Osteoblast (primary cell): Measurements from ENCODE around the gene SYNJ2. TPM values are rescaled to one million over a fixed set of nuclear protein-coding genes. Genes with fewer than 3 reads are reported as not detected.

ENCODE experiments used
- DNase-seq: peaks from one replicate; pipeline ENCODE4 v3.0.0; 2011; ENCODE audit warnings: low spot score, mixed read lengths; ENCODE audit not compliant: insufficient read length; ENCODE audit errors: missing footprints
- H2AFZ ChIP-seq: 2 replicates; pipeline ENCODE4 v1.6.0; 2011; ENCODE audit warnings: mild to moderate bottlenecking, low read length
- H3K27ac ChIP-seq: 2 replicates; pipeline ENCODE4 v1.5.1; 2011; ENCODE audit warnings: mild to moderate bottlenecking, low read depth, low read length, moderate library complexity
- H3K27me3 ChIP-seq: 2 replicates; pipeline ENCODE4 v1.6.0; 2012; ENCODE audit warnings: mild to moderate bottlenecking, control low read depth, inconsistent platforms, low read length, moderate library complexity; ENCODE audit not compliant: insufficient read depth
- H3K36me3 ChIP-seq: 2 replicates; pipeline ENCODE4 v1.5.1; 2011; ENCODE audit warnings: mild to moderate bottlenecking, low read length, control low read depth, moderate library complexity; ENCODE audit not compliant: insufficient read depth
- H3K4me1 ChIP-seq: 2 replicates; pipeline ENCODE4 v1.5.1; 2011; ENCODE audit warnings: mild to moderate bottlenecking, low read length, control low read depth, moderate library complexity; ENCODE audit not compliant: insufficient read depth
- H3K4me2 ChIP-seq: 2 replicates; pipeline ENCODE4 v1.6.0; 2011; ENCODE audit warnings: mild to moderate bottlenecking, low read length; ENCODE audit not compliant: insufficient read depth
- H3K4me3 ChIP-seq: fragments of 200-600 bp; sonication (generic); 3 replicates; pipeline ENCODE4 v1.5.1; 2012; ENCODE audit warnings: mild to moderate bottlenecking, low read length, inconsistent platforms; ENCODE audit not compliant: insufficient read depth
- H3K79me2 ChIP-seq: 2 replicates; pipeline ENCODE4 v1.6.0; 2012; ENCODE audit warnings: mild to moderate bottlenecking, low read length, control low read depth, inconsistent platforms; ENCODE audit not compliant: insufficient read depth
- H3K9me3 ChIP-seq: 2 replicates; pipeline ENCODE4 v1.5.1; 2011; ENCODE audit warnings: low read depth, low read length, control low read depth
- H4K20me1 ChIP-seq: 2 replicates; pipeline ENCODE4 v1.6.0; 2012; ENCODE audit warnings: mild to moderate bottlenecking, low read length, control low read depth; ENCODE audit not compliant: insufficient read depth
- total RNA-seq: library from RNA; depleted of rRNA; stranded (reverse); fragments of >200 nt; gene quantifications from 2 replicates; pipeline ENCODE4 v1.2.3, GENCODE V29; 2012
- TF ChIP-seq, protein P1 (sequence below): IDR thresholded peaks from 2 replicates; pipeline ENCODE4 v1.5.1; 2011; ENCODE audit warnings: mild to moderate bottlenecking, low read depth, low read length, moderate library complexity; ENCODE audit errors: extremely low read depth

SYNJ2 gene
- total RNA-seq, 1 donor: 94.8 TPM

DNA sequence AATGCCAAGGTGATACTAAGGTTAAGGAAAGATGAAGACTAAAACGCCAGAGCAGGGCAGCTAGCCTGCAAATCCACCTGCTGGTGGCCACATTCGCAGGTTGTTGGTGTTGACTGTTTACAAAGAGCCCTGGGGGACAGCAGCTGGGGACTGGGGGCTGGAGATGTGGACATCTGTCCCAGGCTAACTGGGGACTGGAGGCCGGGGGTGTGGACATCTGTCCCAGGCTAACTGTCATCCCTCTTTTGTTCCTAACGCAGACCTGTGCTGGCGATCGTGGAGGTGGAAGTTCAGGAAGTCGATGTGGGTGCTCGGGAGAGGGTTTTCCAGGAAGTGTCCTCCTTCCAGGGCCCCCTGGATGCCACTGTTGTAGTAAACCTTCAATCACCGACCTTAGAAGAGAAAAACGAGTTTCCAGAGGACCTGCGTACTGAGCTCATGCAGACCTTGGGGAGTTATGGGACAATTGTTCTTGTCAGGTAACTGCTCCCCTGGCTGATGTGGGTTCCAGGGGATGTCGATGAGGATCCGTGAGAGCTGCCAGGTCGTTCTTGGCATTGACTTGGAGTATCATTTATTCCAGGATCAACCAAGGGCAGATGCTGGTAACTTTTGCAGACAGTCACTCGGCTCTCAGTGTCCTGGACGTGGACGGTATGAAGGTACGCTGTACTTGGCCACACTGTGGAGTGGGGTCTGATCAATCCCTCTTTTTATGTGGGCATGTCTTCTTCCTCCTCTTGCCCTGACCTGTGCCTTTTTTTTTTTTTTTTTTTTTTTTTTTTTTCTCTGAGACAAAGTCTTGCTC is 99.4 kb downstream of the SYNJ2 start:
- Histone ChIP-seq H3K4me1 (peaks cover 13% of the 10 kb centered on the region), H3K27ac (no peak overlapping the region), H2AFZ (no peak overlapping the region), H4K20me1 (no peaks in the 10 kb centered on the region), H3K36me3 (peaks cover 87% of the 10 kb centered on the region), H3K4me3 (no peak overlapping the region), H3K9me3 (no peaks in the 10 kb centered on the region), H3K4me2 (no peak overlapping the region), H3K79me2 (peaks cover 7% of the 10 kb centered on the region), H3K27me3 (no peaks in the 10 kb centered on the region)
- TF ChIP-seq, protein P1, sequence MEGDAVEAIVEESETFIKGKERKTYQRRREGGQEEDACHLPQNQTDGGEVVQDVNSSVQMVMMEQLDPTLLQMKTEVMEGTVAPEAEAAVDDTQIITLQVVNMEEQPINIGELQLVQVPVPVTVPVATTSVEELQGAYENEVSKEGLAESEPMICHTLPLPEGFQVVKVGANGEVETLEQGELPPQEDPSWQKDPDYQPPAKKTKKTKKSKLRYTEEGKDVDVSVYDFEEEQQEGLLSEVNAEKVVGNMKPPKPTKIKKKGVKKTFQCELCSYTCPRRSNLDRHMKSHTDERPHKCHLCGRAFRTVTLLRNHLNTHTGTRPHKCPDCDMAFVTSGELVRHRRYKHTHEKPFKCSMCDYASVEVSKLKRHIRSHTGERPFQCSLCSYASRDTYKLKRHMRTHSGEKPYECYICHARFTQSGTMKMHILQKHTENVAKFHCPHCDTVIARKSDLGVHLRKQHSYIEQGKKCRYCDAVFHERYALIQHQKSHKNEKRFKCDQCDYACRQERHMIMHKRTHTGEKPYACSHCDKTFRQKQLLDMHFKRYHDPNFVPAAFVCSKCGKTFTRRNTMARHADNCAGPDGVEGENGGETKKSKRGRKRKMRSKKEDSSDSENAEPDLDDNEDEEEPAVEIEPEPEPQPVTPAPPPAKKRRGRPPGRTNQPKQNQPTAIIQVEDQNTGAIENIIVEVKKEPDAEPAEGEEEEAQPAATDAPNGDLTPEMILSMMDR: no peak
- DNase-seq: peak; percentile 23

DNA sequence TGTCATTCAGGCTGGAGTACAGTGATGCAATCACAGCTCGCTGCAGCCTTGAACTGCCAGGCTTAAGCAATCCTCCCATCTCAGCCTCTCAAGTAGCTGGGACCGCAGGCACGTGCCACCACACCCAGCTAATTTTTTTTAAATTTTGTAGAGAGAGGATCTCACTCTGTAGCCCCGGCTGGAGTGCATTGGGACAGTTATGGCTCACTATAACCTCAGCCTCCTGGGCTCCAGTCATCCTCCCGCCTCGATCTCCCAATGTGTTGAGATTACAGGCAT is 99.9 kb downstream of the SYNJ2 start:
- DNase-seq: no peak
- TF ChIP-seq, protein P1: no peak
- H3K4me2 ChIP-seq: no peak overlapping the region
- H3K4me3 ChIP-seq: no peak overlapping the region
- peaks cover 87% of the 10 kb centered on the region for H3K36me3 ChIP-seq
- peaks cover 16% of the 10 kb centered on the region for H3K4me1 ChIP-seq
- no peak overlapping the region for H3K27ac ChIP-seq
- H3K27me3 ChIP-seq: no peaks in the 10 kb centered on the region
- H3K9me3 ChIP-seq: no peaks in the 10 kb centered on the region
- H4K20me1 ChIP-seq: no peaks in the 10 kb centered on the region
- no peak overlapping the region for H2AFZ ChIP-seq
- peaks cover 7% of the 10 kb centered on the region for H3K79me2 ChIP-seq

DNA sequence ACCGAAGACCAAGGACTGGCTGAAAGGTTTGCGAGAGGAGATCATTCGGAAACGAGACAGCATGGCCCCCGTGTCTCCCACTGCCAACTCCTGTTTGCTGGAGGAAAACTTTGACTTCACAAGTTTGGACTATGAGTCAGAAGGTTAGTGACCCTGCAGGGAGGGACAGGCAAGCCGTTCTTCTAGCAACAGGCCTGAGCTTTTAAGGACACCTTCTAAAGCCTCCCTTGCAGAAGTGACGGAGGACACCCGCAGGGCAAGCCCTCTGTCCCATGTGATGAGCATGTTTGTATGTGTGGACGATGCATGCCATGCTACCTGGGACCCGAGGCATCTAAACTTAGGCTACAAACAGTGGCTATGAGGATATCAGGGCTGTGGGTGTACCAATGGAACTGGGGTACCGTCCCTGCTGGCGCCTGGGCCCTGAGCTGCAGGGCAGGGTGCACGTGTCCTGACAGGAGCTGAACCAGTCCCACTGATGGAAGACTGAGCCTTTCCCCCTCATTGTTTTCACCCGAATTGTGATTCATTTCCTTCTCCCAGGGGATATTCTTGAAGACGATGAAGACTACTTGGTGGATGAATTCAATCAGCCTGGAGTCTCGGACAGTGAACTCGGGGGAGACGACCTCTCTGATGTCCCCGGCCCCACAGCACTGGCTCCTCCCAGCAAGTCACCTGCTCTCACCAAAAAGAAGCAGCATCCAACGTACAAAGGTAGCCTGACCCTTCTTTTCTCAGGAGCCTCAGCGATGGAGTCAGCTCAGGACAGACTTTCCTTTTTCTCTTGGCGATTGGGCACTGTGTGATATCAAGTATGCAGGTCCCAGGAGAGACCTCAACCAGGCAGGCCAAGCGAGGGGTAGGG is 102.0 kb downstream of the SYNJ2 start:
- H4K20me1 ChIP-seq: no peaks in the 10 kb centered on the region

More for the DNA sequence above, 102.0 kb downstream of the SYNJ2 start:
- TF ChIP-seq, protein P1: no peak
- Histone ChIP-seq H3K27ac (peak overlapping the region; percentile 30), H3K4me1 (peaks cover 27% of the 10 kb centered on the region), H3K4me2 (no peak overlapping the region), H2AFZ (no peak overlapping the region), H3K9me3 (no peaks in the 10 kb centered on the region), H3K36me3 (peaks cover 86% of the 10 kb centered on the region), H3K79me2 (peaks cover 10% of the 10 kb centered on the region), H3K27me3 (no peaks in the 10 kb centered on the region), H3K4me3 (no peak overlapping the region)
- DNase-seq: peak; percentile 80
